GM18505 (cell line): Measurements from ENCODE around the gene CRELD2.

Experiments
- ATAC-seq: cut with Tn5 transposase; IDR thresholded peaks from one replicate; pipeline ENCODE4 v1.9.1; 2021; ENCODE audit not compliant: unreplicated experiment
- POLR2A ChIP-seq: IDR thresholded peaks from 4 replicates; pipeline ENCODE4 v1.6.1; 2011; ENCODE audit warnings: borderline replicate concordance; ENCODE audit not compliant: insufficient read depth, insufficient read length; ENCODE audit errors: extremely low read depth

CRELD2 gene

GRCh38 chr22:49946612-49947295, 28.3 kb downstream of the CRELD2 start:
- ATAC-seq = no peak

GRCh38 chr22:49947296-49947622, 28.8 kb downstream of the CRELD2 start:
- no peak for TF ChIP-seq POLR2A
- ATAC-seq = no peak

More at GRCh38 chr22:49946612-49947295, 28.3 kb downstream of the CRELD2 start:
- TF ChIP-seq POLR2A = no peak

GRCh38 chr22:49948116-49948957, 29.9 kb downstream of the CRELD2 start:
- TF ChIP-seq POLR2A = no peak
- no peak for ATAC-seq

GRCh38 chr22:49948958-49949913, 30.8 kb downstream of the CRELD2 start:
- TF ChIP-seq POLR2A = no peak
- no peak for ATAC-seq

- ATAC-seq = no peak
- no peak for TF ChIP-seq POLR2A
These were observed 31.5 kb downstream of the CRELD2 start for GRCh38 chr22:49949914-49950292.

GRCh38 chr22:49950396-49950994, 32.1 kb downstream of the CRELD2 start:
- no peak for TF ChIP-seq POLR2A
- no peak for ATAC-seq

- no peak for ATAC-seq
- no peak for TF ChIP-seq POLR2A
These were observed 32.7 kb downstream of the CRELD2 start for GRCh38 chr22:49951000-49951677.

GRCh38 chr22:49951678-49951985, 33.2 kb downstream of the CRELD2 start:
- no peak for TF ChIP-seq POLR2A
- ATAC-seq = no peak

GRCh38 chr22:49951986-49952896, 33.8 kb downstream of the CRELD2 start:
- no peak for TF ChIP-seq POLR2A
- ATAC-seq = no peak

GRCh38 chr22:49953027-49953679, 34.7 kb downstream of the CRELD2 start:
- no peak for ATAC-seq
- no peak for TF ChIP-seq POLR2A

- no peak for ATAC-seq
- TF ChIP-seq POLR2A = no peak
These were observed 35.4 kb downstream of the CRELD2 start for GRCh38 chr22:49953680-49954344.
